Endothelial cell (in vitro differentiated cells): ENCODE measurements around the gene EDNRA. TPM values are rescaled to one million over a fixed set of nuclear protein-coding genes. Genes with fewer than 3 reads are reported as not detected.

Source experiments
- DNase-seq: peaks from one replicate; pipeline ENCODE4 v3.0.0; 2021; ENCODE audit warnings: low spot score
- H3K27ac Mint-ChIP-seq: one replicate; pipeline ENCODE4 v1.8.0; 2021; ENCODE audit warnings: mixed read lengths, inconsistent platforms; ENCODE audit not compliant: unreplicated experiment
- H3K27me3 Mint-ChIP-seq: one replicate; pipeline ENCODE4 v1.8.0; 2021; ENCODE audit warnings: mild to moderate bottlenecking, moderate library complexity, mixed read lengths, inconsistent platforms; ENCODE audit not compliant: unreplicated experiment
- H3K36me3 Mint-ChIP-seq: one replicate; pipeline ENCODE4 v1.8.0; 2021; ENCODE audit warnings: mild to moderate bottlenecking, low read depth, mixed read lengths, inconsistent platforms; ENCODE audit not compliant: unreplicated experiment
- H3K4me1 Mint-ChIP-seq: one replicate; pipeline ENCODE4 v1.8.0; 2021; ENCODE audit warnings: mild to moderate bottlenecking, mixed read lengths, inconsistent platforms; ENCODE audit not compliant: unreplicated experiment
- H3K4me3 Mint-ChIP-seq: one replicate; pipeline ENCODE4 v1.8.0; 2021; ENCODE audit warnings: mild to moderate bottlenecking, mixed read lengths, inconsistent platforms; ENCODE audit not compliant: unreplicated experiment
- H3K9me3 Mint-ChIP-seq: one replicate; pipeline ENCODE4 v1.8.0; 2021; ENCODE audit warnings: mixed read lengths, inconsistent platforms; ENCODE audit not compliant: unreplicated experiment
- CTCF ChIP-seq: fragments of 200-600 bp; sonication (generic); IDR thresholded peaks from one replicate; pipeline ENCODE4 v1.5.0; 2021; ENCODE audit warnings: antibody characterized with exemption; ENCODE audit not compliant: unreplicated experiment
- total RNA-seq: library from RNA; stranded (reverse); fragmentation: NEBNext Ultra II Directional; extraction: Animal tissue kit (Norgen Biotek cat#: 25700); gene quantifications from one replicate; pipeline ENCODE4 v1.2.1, GENCODE V29; 2021; ENCODE audit not compliant: unreplicated experiment

Gene EDNRA
- total RNA-seq, 1 donor from 2014 or later = 0.23 TPM

GRCh38 chr4:147485167-147485566 lies 4.3 kb downstream of the EDNRA start:
- H3K27ac Mint-ChIP-seq = no peak overlapping the region
- H3K27me3 Mint-ChIP-seq = peaks cover 4% of the 10 kb centered on the region
- H3K9me3 Mint-ChIP-seq = no peaks in the 10 kb centered on the region
- DNase-seq = no peak
- H3K4me3 Mint-ChIP-seq = no peak overlapping the region
- H3K36me3 Mint-ChIP-seq = no peaks in the 10 kb centered on the region
- H3K4me1 Mint-ChIP-seq = peaks cover 3% of the 10 kb centered on the region
- TF ChIP-seq CTCF = no peak

- no peak overlapping the region for H3K4me3 Mint-ChIP-seq
- H3K9me3 Mint-ChIP-seq = no peaks in the 10 kb centered on the region
- no peaks in the 10 kb centered on the region for H3K4me1 Mint-ChIP-seq
- DNase-seq = no peak
- no peaks in the 10 kb centered on the region for H3K27me3 Mint-ChIP-seq
- no peak for TF ChIP-seq CTCF
- H3K36me3 Mint-ChIP-seq = no peaks in the 10 kb centered on the region
- no peak overlapping the region for H3K27ac Mint-ChIP-seq
These were observed 6.7 kb downstream of the EDNRA start for GRCh38 chr4:147487616-147488015.

GRCh38 chr4:147488556-147488955 lies 7.7 kb downstream of the EDNRA start:
- H3K36me3 Mint-ChIP-seq = no peaks in the 10 kb centered on the region
- DNase-seq = no peak
- TF ChIP-seq CTCF = no peak
- no peaks in the 10 kb centered on the region for H3K27me3 Mint-ChIP-seq
- no peaks in the 10 kb centered on the region for H3K9me3 Mint-ChIP-seq
- H3K27ac Mint-ChIP-seq = no peak overlapping the region
- no peaks in the 10 kb centered on the region for H3K4me1 Mint-ChIP-seq
- no peak overlapping the region for H3K4me3 Mint-ChIP-seq

GRCh38 chr4:147491086-147491485 lies 10.2 kb downstream of the EDNRA start:
- no peak for TF ChIP-seq CTCF
- H3K27ac Mint-ChIP-seq = no peak overlapping the region
- no peaks in the 10 kb centered on the region for H3K9me3 Mint-ChIP-seq
- H3K4me1 Mint-ChIP-seq = no peaks in the 10 kb centered on the region
- no peaks in the 10 kb centered on the region for H3K27me3 Mint-ChIP-seq
- no peak overlapping the region for H3K4me3 Mint-ChIP-seq
- DNase-seq = no peak
- H3K36me3 Mint-ChIP-seq = no peaks in the 10 kb centered on the region

GRCh38 chr4:147492306-147492705 lies 11.4 kb downstream of the EDNRA start:
- DNase-seq = no peak
- no peaks in the 10 kb centered on the region for H3K36me3 Mint-ChIP-seq
- no peaks in the 10 kb centered on the region for H3K4me1 Mint-ChIP-seq
- no peak overlapping the region for H3K4me3 Mint-ChIP-seq
- no peaks in the 10 kb centered on the region for H3K27me3 Mint-ChIP-seq
- H3K9me3 Mint-ChIP-seq = no peaks in the 10 kb centered on the region
- no peak for TF ChIP-seq CTCF
- no peak overlapping the region for H3K27ac Mint-ChIP-seq
